CD4-positive, alpha-beta T cell treated with Interleukin-15 for 4 hours (primary cell): ENCODE results near the gene PRR35.
A peak's percentile ranks its signal among the peaks of the same experiment; 100 is the strongest.
"Not testable (repeated sequence)": the region's sequence is repeated elsewhere in the genome, so short reads cannot be mapped to it uniquely, and the experiment has no call there.

Source experiments
- DNase-seq: peaks from one replicate; pipeline ENCODE4 v3.0.0-alpha.2; 2020; ENCODE audit warnings: low spot score

The PRR35 gene

GRCh38 chr16:595942-596735, 35.9 kb downstream of the PRR35 start:
- DNase-seq = no peak

GRCh38 chr16:596736-597060, 36.5 kb downstream of the PRR35 start:
- DNase-seq = no peak

- DNase-seq = not testable (repeated sequence)
Measured at GRCh38 chr16:597655-598054, 37.5 kb downstream of the PRR35 start.

- DNase-seq = no peak
Measured at GRCh38 chr16:598823-599739, 38.9 kb downstream of the PRR35 start.

GRCh38 chr16:600781-601180, 40.6 kb downstream of the PRR35 start:
- no peak for DNase-seq

GRCh38 chr16:603933-604332, 43.7 kb downstream of the PRR35 start:
- DNase-seq = no peak

- no peak for DNase-seq
Measured at GRCh38 chr16:606656-607307, 46.6 kb downstream of the PRR35 start.

GRCh38 chr16:608019-608418, 47.8 kb downstream of the PRR35 start:
- no peak for DNase-seq

GRCh38 chr16:609316-609715, 49.1 kb downstream of the PRR35 start:
- DNase-seq = no peak

GRCh38 chr16:609984-610383, 49.8 kb downstream of the PRR35 start:
- DNase-seq = no peak

- DNase-seq = peak; percentile 49
Measured at GRCh38 chr16:610513-611381, 50.6 kb downstream of the PRR35 start.

GRCh38 chr16:615122-615521, 54.9 kb downstream of the PRR35 start:
- no peak for DNase-seq
